ENCODE data around the gene TMEM43.
"Not testable (repeated sequence)": the region's sequence is repeated elsewhere in the genome, so short reads cannot be mapped to it uniquely, and the experiment has no call there.

The TMEM43 gene, protein sequence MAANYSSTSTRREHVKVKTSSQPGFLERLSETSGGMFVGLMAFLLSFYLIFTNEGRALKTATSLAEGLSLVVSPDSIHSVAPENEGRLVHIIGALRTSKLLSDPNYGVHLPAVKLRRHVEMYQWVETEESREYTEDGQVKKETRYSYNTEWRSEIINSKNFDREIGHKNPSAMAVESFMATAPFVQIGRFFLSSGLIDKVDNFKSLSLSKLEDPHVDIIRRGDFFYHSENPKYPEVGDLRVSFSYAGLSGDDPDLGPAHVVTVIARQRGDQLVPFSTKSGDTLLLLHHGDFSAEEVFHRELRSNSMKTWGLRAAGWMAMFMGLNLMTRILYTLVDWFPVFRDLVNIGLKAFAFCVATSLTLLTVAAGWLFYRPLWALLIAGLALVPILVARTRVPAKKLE

DNA sequence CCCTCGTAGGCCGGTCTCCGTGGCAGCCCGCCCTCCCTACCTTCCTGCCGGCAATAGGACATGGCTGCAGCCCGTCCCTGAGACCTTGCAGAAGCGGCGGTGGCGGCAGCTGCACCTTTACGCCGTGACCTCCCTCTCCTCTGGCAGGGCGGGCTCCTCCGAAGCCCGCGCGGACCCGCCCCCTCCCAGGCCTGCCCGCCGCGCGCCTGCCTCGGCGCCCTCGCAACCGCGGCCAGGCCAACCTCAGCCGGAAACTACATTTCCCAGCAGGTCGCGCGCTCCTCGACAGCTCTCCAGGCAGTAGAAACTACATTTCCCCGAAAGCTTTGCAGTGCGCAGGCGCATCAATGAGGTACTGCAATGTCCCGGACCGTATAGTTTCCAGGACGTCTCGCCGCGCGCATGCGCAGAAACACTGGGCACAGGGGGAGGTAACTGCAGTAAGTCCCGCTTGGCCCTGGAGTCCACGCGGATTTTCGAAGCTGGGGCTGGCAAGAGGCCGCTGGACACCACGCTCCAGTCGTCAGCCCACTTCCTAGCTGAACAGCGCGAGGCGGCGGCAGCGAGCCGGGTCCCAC lies at the start of gene TMEM43, which contains the start of gene CHCHD4:
Gene TMEM43, plus strand, starts transcription at position 438 of the 578 bp plus-strand sequence. CDS start 142 bp downstream, outside the sequence.
Gene CHCHD4, minus strand, starts transcription at position 256 of the 578 bp plus-strand sequence. Its CDS starts 194 bp downstream, at position 62.
- Mint-ChIP-seq H3K27me3 (no peaks in the 10 kb centered on the region), H3K4me3 (peak within 1 kb of the TSS; percentile 95), H3K27ac (peak within 1 kb of the TSS; percentile 94), H3K9me3 (no peaks in the 10 kb centered on the region), H3K4me1 (ENCODE audit: low read depth) (peaks cover 61% of the 10 kb centered on the region), H3K36me3 (ENCODE audit: low read depth) (peaks cover 66% of the 10 kb centered on the region)

DNA sequence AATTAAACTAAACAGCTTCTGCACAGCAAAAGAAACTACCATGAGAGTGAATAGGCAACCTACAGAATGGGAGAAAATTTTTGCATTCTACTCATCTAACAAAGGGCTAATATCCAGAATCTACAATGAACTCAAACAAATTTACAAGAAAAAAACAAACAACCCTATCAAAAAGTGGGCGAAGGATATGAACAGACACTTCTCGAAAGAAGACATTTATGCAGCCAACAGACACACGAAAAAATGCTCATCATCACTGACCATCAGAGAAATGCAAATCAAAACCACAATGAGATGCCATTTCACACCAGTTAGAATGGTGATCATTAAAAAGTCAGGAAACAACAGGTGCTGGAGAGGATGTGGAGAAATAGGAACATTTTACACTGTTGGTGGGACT lies 49.6 kb upstream of the TMEM43 start:
- not testable (repeated sequence) for H3K9me3 Mint-ChIP-seq; H3K36me3 Mint-ChIP-seq (ENCODE audit: low read depth); H3K27ac Mint-ChIP-seq; H3K4me1 Mint-ChIP-seq (ENCODE audit: low read depth); H3K4me3 Mint-ChIP-seq
- H3K27me3 Mint-ChIP-seq, result peaks cover 15% of the 10 kb centered on the region

DNA sequence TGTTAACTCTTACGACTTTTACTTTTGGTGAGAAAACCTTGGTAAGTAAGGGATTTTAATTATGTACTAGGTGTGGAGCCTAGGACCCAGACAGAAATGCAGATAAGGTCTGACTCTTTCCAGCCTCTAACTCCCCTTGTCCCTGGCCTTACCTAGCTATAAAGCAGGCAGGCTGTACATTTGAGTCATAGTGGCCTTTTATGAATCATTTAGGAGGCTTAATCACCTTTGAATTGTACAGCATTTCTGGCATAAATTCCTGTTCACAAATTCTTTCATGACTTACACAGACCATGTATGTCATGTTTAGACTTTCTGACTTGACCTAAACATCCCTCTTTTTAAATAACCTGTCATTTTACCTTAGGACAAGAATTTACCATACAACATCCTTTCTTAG lies 47.5 kb upstream of the TMEM43 start:
- Mint-ChIP-seq H3K9me3 (no peaks in the 10 kb centered on the region), H3K4me1 (ENCODE audit: low read depth) (peaks cover 8% of the 10 kb centered on the region), H3K27ac (no peak overlapping the region), H3K36me3 (ENCODE audit: low read depth) (no peaks in the 10 kb centered on the region), H3K27me3 (peaks cover 9% of the 10 kb centered on the region), H3K4me3 (no peak overlapping the region)

DNA sequence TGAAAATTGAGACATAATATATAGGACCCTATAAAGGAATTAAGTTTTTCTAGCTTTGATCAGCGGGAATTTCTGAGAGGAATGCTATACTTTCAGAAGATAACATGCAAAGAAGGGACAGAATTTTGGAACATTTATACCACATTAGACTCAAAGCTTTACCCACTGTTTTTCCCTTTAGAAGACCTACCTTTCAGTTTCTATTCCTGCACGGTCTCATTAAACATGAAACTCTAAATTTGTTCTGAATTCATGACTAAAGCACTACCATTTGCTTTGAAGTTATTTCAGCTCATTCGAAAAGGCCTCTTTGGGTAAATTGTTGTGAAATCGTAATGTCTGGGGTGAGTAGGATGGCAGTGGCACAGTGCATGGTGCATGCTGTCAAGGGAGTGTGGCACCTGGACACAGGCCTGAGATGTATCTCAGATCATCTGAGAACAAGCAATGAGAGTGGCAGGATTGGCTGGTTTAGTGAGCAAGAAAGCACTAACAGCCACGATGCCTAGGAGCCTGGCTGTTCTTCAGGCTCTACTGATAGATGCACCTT lies 42.7 kb upstream of the TMEM43 start:
- H3K27me3 Mint-ChIP-seq, result peaks cover 14% of the 10 kb centered on the region
- peaks cover 5% of the 10 kb centered on the region for H3K9me3 Mint-ChIP-seq
- no peak overlapping the region for H3K4me3 Mint-ChIP-seq
- H3K4me1 Mint-ChIP-seq (ENCODE audit: low read depth), result peaks cover 13% of the 10 kb centered on the region
- H3K36me3 Mint-ChIP-seq (ENCODE audit: low read depth), result no peaks in the 10 kb centered on the region
- no peak overlapping the region for H3K27ac Mint-ChIP-seq

DNA sequence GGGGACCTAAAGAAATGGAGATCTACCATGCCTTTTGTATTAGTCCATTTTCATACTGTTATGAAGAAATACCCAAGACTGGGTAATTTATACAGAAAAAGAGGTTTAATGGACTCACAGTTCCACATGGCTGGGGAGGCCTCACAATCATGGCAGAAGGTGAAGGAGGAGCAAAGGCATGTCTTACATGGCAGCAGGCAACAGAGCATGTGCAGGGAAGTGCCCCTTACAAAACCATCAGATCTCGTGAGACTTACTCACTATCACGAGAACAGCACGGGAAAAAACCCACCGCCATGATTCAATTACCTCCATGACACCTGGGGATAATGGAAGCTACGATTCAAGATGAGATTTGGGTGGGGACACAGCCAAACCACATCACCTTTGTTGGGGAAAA lies 37.4 kb upstream of the TMEM43 start:
- Mint-ChIP-seq H3K9me3 (peaks cover 14% of the 10 kb centered on the region), H3K27me3 (peaks cover 38% of the 10 kb centered on the region)
- not testable (repeated sequence) for H3K27ac Mint-ChIP-seq; H3K36me3 Mint-ChIP-seq (ENCODE audit: low read depth); H3K4me3 Mint-ChIP-seq; H3K4me1 Mint-ChIP-seq (ENCODE audit: low read depth)

DNA sequence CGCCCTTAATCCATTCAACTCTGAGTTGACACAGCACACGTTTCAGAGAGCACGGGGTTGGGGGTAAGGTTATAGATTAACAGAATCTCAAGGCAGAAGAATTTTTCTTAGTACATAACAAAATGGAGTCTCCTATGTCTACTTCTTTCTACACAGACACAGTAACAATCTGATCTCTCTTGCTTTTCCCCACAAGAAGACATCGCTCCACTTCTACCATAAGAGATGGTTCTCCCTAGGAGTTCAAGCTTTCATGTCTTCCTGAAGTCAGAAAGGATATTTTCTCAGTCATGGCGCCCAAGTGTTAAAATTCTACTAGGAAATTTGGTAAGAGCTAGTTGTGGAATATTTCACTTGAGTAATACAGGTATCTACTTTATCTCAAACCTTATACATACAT lies 32.9 kb upstream of the TMEM43 start:
- Mint-ChIP-seq H3K9me3 (peaks cover 10% of the 10 kb centered on the region), H3K27me3 (peaks cover 49% of the 10 kb centered on the region)
- not testable (repeated sequence) for H3K4me1 Mint-ChIP-seq (ENCODE audit: low read depth); H3K4me3 Mint-ChIP-seq; H3K36me3 Mint-ChIP-seq (ENCODE audit: low read depth); H3K27ac Mint-ChIP-seq

DNA sequence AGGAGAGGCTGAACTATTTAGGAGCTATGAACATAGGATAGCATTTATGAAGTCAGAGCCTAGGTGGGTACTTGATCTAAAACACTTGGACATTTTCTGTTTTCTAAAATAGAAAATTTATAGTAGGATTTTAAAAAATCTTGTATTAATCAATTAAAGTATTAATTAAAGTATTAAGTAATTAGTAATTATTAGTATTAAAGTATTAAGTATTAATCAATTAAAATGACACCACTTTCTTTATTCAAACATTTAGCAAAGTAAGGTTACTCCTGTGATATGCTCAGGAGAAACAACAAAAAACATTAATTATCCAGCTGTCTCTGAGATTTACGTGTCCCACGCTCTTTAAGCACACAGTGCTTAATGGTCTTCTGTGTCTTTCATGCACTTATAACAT lies 32.4 kb upstream of the TMEM43 start:
- Mint-ChIP-seq H3K4me1 (ENCODE audit: low read depth) (no peaks in the 10 kb centered on the region), H3K27me3 (peaks cover 51% of the 10 kb centered on the region), H3K36me3 (ENCODE audit: low read depth) (no peaks in the 10 kb centered on the region), H3K27ac (no peak overlapping the region), H3K4me3 (no peak overlapping the region), H3K9me3 (peaks cover 7% of the 10 kb centered on the region)

DNA sequence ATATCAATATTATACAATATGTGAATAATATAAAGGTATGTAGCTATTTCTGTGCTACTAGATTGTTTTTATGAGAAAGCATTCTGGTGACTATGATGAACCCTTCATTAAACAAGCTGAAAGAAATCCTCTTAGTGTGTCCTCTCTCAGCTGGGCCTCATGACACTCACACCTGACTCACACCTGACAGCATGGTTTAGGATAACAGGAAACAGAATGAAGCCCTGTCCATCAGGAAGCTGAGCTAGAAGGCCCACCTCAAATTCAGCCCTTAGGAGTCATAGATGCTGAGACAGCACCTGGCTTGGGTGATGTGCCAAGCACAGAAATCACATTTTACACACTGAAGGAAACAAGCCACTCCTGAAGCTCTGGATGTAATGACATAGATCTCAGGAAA lies 31.0 kb upstream of the TMEM43 start:
- H3K27ac Mint-ChIP-seq, result no peak overlapping the region
- H3K27me3 Mint-ChIP-seq, result peaks cover 48% of the 10 kb centered on the region
- no peak overlapping the region for H3K4me3 Mint-ChIP-seq

DNA sequence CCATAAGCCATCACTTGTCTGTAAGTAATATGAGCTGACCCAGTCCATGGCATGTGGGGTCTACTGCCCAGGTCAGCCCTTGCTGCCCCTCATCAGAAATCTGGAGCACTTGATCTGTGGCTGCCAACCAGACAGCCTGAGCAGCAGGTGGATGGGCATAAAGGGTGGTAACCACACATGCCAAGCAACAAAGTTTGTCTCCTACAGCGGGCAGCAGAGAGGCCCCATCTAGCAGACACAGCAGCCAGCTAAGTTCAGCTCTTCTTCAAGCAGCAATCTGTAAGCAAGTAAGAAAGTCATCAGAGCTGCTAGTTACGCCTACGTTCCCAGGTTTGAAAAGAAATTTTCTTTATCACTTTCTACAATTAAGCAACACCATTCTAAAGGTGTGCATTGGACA lies 28.1 kb upstream of the TMEM43 start:
- Mint-ChIP-seq H3K9me3 (no peaks in the 10 kb centered on the region), H3K27me3 (peaks cover 36% of the 10 kb centered on the region), H3K36me3 (ENCODE audit: low read depth) (no peaks in the 10 kb centered on the region), H3K27ac (no peak overlapping the region), H3K4me1 (ENCODE audit: low read depth) (no peaks in the 10 kb centered on the region), H3K4me3 (no peak overlapping the region)

More for the DNA sequence above, 31.0 kb upstream of the TMEM43 start:
- Mint-ChIP-seq H3K36me3 (ENCODE audit: low read depth) (no peaks in the 10 kb centered on the region), H3K9me3 (no peaks in the 10 kb centered on the region), H3K4me1 (ENCODE audit: low read depth) (no peaks in the 10 kb centered on the region)

DNA sequence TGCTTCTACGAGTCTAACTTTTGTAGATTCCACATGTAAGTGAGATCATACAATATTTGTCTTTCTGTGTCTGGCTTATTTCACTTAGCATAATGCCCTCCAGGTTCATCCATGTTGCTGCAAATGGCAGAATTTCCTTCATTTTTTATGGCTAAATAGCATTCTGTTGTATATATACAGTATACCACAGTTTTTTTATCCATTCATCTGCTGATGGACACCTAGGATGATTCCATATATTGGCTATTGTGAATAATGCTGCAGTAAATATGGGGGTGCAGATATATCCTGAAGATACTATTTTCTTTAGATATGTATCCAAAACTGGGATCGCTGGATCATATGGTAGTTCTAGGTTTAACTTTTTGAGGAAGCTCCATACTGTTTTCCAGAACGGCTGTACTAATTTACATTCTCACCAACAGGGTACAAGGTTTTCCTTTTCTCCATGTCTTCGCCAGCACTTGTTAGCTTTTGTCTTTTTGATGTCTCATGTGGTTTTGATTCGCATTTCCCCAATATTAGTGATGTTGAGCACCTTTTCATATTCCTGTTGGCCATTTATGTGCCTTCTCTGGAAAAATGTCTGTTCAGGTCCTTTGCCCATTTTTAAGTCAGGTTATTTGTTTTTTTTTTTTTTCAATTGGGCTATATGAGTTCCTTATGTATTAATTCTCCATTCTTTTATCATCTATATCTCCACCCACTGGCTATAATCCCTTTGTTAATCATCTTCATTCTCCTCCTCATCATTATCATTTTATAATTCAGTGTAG lies 27.0 kb upstream of the TMEM43 start:
- Mint-ChIP-seq H3K27me3 (peaks cover 32% of the 10 kb centered on the region), H3K36me3 (ENCODE audit: low read depth) (no peaks in the 10 kb centered on the region), H3K4me1 (ENCODE audit: low read depth) (no peaks in the 10 kb centered on the region), H3K9me3 (no peaks in the 10 kb centered on the region), H3K27ac (no peak overlapping the region), H3K4me3 (no peak overlapping the region)

DNA sequence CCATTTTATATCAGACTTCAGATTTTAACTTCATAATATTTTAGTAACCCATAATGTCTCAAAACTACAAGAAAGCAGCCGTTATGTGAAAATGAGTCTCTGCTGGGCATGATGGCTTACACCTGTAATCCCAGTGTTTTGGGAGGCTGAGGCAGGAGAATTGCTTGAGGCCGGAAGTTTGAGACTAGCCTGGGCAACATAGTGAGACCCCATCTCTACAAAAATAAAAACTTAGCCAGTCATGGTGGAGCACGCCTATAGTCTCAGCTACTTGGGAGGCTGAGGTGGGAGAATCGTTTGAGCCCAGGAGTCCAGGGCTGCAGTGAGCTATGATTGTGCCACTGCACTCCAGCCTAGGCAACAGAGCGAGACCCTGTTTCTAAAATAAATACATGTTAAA lies 15.0 kb upstream of the TMEM43 start:
- not testable (repeated sequence) for H3K9me3 Mint-ChIP-seq; H3K27ac Mint-ChIP-seq; H3K4me1 Mint-ChIP-seq (ENCODE audit: low read depth); H3K27me3 Mint-ChIP-seq; H3K4me3 Mint-ChIP-seq
- H3K36me3 Mint-ChIP-seq (ENCODE audit: low read depth), result peaks cover 42% of the 10 kb centered on the region

DNA sequence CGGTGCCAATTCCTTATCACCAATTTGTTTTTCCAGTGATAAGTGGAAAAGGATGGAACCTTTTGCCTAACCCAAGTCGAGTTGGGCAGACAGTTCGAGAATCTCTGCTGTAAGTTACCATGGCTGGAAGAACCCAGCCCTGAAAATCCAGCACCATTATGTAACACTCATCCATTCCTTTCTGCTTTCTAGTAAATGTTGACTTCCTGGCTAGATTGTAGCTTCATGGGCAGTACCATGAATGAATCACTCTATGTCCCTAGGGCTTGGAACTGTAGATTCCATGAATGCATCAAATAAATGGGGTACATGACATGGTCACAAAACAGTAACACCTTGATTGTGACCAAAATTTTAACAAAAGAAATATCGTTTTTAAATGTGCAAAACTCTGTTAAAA lies 14.2 kb upstream of the TMEM43 start:
- H3K27me3 Mint-ChIP-seq, result no peaks in the 10 kb centered on the region
- no peak overlapping the region for H3K27ac Mint-ChIP-seq
- no peaks in the 10 kb centered on the region for H3K4me1 Mint-ChIP-seq (ENCODE audit: low read depth)
- H3K4me3 Mint-ChIP-seq, result no peak overlapping the region
- H3K9me3 Mint-ChIP-seq, result no peaks in the 10 kb centered on the region
- H3K36me3 Mint-ChIP-seq (ENCODE audit: low read depth), result peaks cover 48% of the 10 kb centered on the region

DNA sequence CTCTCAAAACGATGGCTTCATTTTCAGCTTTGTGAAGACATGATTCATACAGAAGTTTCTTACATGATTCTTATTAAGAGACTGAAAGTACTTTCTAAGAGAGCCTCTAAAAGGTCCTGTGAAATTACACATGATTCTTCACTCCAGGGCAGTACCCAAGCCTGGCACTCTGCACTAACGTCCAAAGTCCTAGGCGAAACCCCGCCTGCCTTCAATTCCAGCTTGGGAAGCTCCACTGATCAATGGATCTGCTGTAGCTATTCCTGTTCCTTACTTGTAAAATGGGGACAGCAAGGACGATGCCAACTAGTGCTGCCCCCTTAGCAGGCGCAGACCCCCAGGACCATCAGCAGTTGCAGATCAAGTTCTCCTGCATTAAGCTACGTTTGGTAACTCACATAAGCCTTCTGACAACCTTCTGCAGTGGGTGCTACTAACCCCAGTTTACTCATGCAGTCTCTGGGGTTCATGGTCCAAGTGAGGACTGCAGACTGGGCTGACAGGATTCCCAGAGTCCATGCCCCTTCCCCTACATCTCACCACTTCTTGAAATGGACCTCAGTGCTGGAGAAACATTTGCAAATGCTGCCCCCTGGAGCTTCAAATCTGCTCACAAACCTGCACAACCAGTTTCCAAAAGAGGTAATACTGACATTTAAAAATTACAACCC lies 10.8 kb upstream of the TMEM43 start:
- no peak overlapping the region for H3K27ac Mint-ChIP-seq
- H3K4me1 Mint-ChIP-seq (ENCODE audit: low read depth), result no peaks in the 10 kb centered on the region
- no peak overlapping the region for H3K4me3 Mint-ChIP-seq
- H3K9me3 Mint-ChIP-seq, result no peaks in the 10 kb centered on the region
- no peaks in the 10 kb centered on the region for H3K27me3 Mint-ChIP-seq
- H3K36me3 Mint-ChIP-seq (ENCODE audit: low read depth), result peaks cover 58% of the 10 kb centered on the region

DNA sequence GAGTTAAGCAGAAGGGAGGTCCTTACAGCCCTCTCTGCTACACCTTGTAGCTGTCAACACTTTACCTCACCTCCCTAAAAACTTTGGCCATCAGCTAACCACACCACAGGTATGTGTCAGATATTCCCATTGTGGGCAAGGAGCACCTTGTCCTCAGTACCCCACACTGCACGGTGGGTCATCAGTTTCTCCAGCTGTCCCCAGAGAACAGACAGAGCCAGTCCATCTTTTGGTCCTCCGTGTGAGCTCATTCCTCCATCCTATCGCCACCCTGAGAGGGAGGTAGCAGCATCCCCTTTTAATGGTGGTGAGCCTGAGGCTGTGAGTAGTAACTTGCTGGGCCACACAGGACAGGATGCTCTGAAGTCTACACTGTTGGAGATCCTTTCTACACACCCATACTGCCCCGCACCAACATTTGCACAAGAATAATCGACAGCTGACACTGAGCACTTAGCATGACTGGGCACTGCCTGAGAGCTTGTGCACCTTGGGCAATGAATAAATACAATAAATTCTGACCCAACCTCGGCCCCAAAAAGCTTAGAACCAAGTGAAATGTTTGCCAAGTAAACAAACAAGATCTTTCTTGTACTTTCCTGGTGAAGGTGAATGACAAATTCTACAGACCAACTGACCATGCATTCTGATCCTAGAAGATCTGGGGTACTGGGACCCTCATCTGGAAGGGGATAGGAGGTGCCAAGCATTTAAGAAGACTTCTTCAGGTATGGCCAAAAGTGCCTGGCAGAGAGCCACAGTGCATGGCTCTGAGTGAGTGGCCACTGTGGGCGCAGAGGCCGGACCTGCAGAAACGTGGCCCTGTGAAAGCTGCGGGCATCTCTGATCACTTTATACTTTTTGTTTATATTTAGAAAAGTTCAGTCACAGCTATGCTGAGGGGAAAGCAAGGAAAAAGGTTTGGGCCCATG lies 7.1 kb upstream of the TMEM43 start:
- no peaks in the 10 kb centered on the region for H3K27me3 Mint-ChIP-seq
- no peaks in the 10 kb centered on the region for H3K9me3 Mint-ChIP-seq
- peaks cover 20% of the 10 kb centered on the region for H3K4me1 Mint-ChIP-seq (ENCODE audit: low read depth)
- H3K4me3 Mint-ChIP-seq, result no peak overlapping the region
- no peak overlapping the region for H3K27ac Mint-ChIP-seq
- H3K36me3 Mint-ChIP-seq (ENCODE audit: low read depth), result peaks cover 68% of the 10 kb centered on the region
